Smooth muscle cell (in vitro differentiated cells): ENCODE results near the gene HSFX3. TPM values are rescaled to one million over a fixed set of nuclear protein-coding genes. Genes with fewer than 3 reads are reported as not detected.
"Not testable (repeated sequence)": the region's sequence is repeated elsewhere in the genome, so short reads cannot be mapped to it uniquely, and the experiment has no call there.

Experiments used
- DNase-seq: peaks from one replicate; lab custom pipeline; 2025; ENCODE audit not compliant: unreplicated experiment; lab: John Stamatoyannopoulos, UW
- H2AFZ ChIP-seq: fragments of 200-600 bp; sonication (generic); 2 replicates; pipeline ENCODE4 v1.6.0; 2016; ENCODE audit warnings: antibody characterized with exemption, low read depth, mild to moderate bottlenecking
- H3F3A ChIP-seq: fragments of 200-600 bp; sonication (generic); 2 replicates; pipeline ENCODE4 v1.6.0; 2017; ENCODE audit warnings: antibody characterized with exemption, low read depth
- H3K27ac ChIP-seq: fragments of 200-600 bp; sonication (generic); 2 replicates; pipeline ENCODE4 v1.5.1; 2016; ENCODE audit warnings: low read depth, mild to moderate bottlenecking
- H3K27me3 ChIP-seq: fragments of 200-600 bp; sonication (generic); 2 replicates; pipeline ENCODE4 v1.6.1; 2016; ENCODE audit warnings: low read depth, mild to moderate bottlenecking
- H3K36me3 ChIP-seq: fragments of 200-600 bp; sonication (generic); 2 replicates; pipeline ENCODE4 v1.5.1; 2016; ENCODE audit warnings: low read depth
- H3K4me1 ChIP-seq: fragments of 200-600 bp; sonication (generic); 2 replicates; pipeline ENCODE4 v1.5.1; 2016; ENCODE audit warnings: low read depth
- H3K4me2 ChIP-seq: fragments of 200-600 bp; sonication (generic); 2 replicates; pipeline ENCODE4 v1.6.0; 2016; ENCODE audit warnings: mild to moderate bottlenecking
- H3K4me3 ChIP-seq: fragments of 200-600 bp; sonication (generic); 2 replicates; pipeline ENCODE4 v1.5.1; 2016; ENCODE audit warnings: mild to moderate bottlenecking
- H3K79me2 ChIP-seq: fragments of 200-600 bp; sonication (generic); 2 replicates; pipeline ENCODE4 v1.6.0; 2016; ENCODE audit warnings: low read depth, mild to moderate bottlenecking
- H3K9ac ChIP-seq: fragments of 200-600 bp; sonication (generic); 2 replicates; pipeline ENCODE4 v1.6.0; 2016; ENCODE audit warnings: low read depth
- H3K9me3 ChIP-seq: fragments of 200-600 bp; sonication (generic); replicated peaks from 2 replicates; pipeline ENCODE4 v1.5.1; 2016; ENCODE audit warnings: low read depth
- H4K20me1 ChIP-seq: fragments of 200-600 bp; sonication (generic); 2 replicates; pipeline ENCODE4 v1.6.0; 2016; ENCODE audit warnings: low read depth
- WGBS: methylation state at CpG from one replicate; pipeline ENCODE4 v1.1.7; 2016; ENCODE audit warnings: low lambda C conversion rate; 5-methylcytosine and 5-hydroxymethylcytosine counted together
- polyA plus RNA-seq: library from polyadenylated mRNA; unstranded; fragments of >200 nt; fragmentation: Nextera tagmentation; extraction: Ambion mirVana; gene quantifications from 2 replicates; pipeline ENCODE4 v1.2.1, GENCODE V29; 2016
- total RNA-seq: library from RNA; depleted of rRNA; stranded (reverse); fragments of >200 nt; gene quantifications from 2 replicates; pipeline ENCODE4 v1.2.3, GENCODE V29; 2014
- TF ChIP-seq, protein P1 (sequence below): fragments of 200-600 bp; sonication (generic); IDR thresholded peaks from 2 replicates; pipeline ENCODE4 v1.5.1; 2017; ENCODE audit warnings: borderline replicate concordance, mild to moderate bottlenecking, antibody characterized with exemption; ENCODE audit not compliant: insufficient read depth, poor library complexity, severe bottlenecking

HSFX3 gene
- total and polyA plus RNA-seq, 2 experiments from 2014 or later: not detected

DNA sequence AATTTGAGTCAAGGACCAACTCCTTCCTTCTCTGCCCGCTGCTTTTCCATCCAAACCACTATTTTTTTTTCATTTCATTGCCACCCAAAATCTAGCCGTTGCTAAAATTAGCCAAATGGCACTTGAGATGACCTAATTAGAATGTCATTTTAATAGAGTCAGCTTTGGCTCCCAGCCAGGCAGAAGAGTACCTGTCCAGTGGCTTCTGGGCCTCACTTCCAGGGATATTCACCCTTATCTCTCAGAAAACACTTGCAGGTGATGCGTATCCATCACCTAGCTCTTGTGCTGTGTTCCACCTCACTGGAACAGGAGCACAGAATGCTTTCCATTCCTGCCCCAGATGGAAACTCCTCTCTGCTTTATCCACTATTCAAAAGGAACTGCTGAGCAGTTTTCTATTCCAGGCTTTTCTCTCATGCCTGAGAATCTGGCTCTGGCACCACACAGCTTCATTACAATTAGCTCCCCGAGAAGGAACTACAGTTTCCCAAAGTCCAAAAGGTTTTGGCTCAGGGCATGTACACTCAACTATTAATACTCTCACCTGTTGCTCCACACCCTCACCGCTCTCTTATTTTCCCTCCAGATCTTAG, 19.1 kb upstream of the HSFX3 start:
- Histone ChIP-seq H3K4me2 (no peak overlapping the region), H3K4me1 (no peaks in the 10 kb centered on the region), H3K79me2 (no peaks in the 10 kb centered on the region), H3K27me3 (no peaks in the 10 kb centered on the region), H3K36me3 (no peaks in the 10 kb centered on the region), H3K9me3 (no peaks in the 10 kb centered on the region), H3K9ac (no peak overlapping the region), H4K20me1 (no peaks in the 10 kb centered on the region), H3K27ac (no peak overlapping the region), H2AFZ (no peak overlapping the region), H3F3A (no peaks in the 10 kb centered on the region), H3K4me3 (no peak overlapping the region)
- TF ChIP-seq, protein P1, sequence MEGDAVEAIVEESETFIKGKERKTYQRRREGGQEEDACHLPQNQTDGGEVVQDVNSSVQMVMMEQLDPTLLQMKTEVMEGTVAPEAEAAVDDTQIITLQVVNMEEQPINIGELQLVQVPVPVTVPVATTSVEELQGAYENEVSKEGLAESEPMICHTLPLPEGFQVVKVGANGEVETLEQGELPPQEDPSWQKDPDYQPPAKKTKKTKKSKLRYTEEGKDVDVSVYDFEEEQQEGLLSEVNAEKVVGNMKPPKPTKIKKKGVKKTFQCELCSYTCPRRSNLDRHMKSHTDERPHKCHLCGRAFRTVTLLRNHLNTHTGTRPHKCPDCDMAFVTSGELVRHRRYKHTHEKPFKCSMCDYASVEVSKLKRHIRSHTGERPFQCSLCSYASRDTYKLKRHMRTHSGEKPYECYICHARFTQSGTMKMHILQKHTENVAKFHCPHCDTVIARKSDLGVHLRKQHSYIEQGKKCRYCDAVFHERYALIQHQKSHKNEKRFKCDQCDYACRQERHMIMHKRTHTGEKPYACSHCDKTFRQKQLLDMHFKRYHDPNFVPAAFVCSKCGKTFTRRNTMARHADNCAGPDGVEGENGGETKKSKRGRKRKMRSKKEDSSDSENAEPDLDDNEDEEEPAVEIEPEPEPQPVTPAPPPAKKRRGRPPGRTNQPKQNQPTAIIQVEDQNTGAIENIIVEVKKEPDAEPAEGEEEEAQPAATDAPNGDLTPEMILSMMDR: no peak
- WGBS: 71% methylated on average over 5 of the region's 5 CpGs
- DNase-seq: no peak

DNA sequence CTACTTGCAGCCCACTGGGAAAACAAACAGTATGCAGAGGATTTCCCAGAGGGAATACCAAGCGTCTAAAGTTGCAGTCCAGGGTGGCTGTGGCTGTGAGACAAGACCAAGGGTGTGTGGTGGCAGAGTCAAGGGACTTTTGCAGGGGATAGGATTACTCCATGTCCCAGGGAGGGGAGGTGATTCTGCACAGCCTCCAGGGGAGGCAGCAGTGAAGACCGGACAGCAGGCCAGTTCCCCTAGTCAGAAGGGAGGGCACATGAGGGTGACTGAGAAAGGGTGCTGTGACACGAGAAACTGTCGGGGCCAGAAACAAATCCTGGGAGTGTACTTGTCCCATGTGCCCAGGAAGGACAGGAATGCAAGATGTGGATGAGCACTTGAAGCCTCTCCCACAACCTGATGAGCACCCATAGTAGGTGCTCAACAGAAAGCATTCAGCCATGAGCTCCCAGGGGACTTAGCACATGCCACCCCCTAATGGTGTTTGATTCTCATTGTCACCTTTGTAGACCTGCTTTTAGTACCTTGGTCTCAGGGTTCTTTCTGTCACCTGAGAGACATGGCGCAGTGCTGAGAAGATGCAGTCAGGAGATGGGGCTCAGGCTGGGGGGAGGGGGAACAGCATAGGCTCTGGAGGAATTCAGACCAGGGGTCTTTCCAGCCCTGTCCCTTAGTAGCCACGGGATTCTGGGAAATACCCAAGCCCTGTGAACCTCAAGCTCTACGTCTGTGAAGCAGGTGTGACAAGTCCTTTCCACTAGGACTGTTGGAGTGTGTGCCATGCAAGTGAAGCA, 18.1 kb upstream of the HSFX3 start:
- TF ChIP-seq, protein P1: no peak
- DNase-seq: no peak
- Histone ChIP-seq H3K4me3 (no peak overlapping the region), H3K27ac (no peak overlapping the region), H3F3A (no peaks in the 10 kb centered on the region), H3K36me3 (no peaks in the 10 kb centered on the region), H3K9me3 (no peaks in the 10 kb centered on the region), H4K20me1 (no peaks in the 10 kb centered on the region), H3K79me2 (no peaks in the 10 kb centered on the region), H3K4me1 (no peaks in the 10 kb centered on the region), H2AFZ (no peak overlapping the region), H3K9ac (no peak overlapping the region), H3K27me3 (no peaks in the 10 kb centered on the region), H3K4me2 (no peak overlapping the region)
- 78% methylated on average over 7 of the region's 7 CpGs for WGBS

DNA sequence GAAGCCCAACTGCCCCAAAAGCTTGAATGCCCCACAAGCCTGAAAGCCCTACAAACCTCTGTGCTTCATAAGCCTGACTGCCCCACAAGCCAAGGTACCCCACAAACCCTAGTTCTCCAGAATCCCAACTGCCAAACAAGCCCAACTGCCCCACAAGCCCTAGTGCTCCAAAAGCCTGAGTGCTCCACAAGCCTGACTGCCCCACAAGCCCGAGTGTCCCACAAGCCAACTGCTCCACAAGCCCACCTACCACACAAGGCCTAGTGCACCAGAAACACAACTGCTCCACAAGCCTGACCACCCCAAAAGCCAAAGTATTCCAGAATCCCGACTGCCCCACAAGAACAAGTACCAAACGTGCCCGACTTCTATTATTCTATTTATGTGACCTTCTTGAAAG, 13.6 kb upstream of the HSFX3 start:
- no peak for DNase-seq
- Histone ChIP-seq H3K9me3 (no peaks in the 10 kb centered on the region), H3K27ac (no peak overlapping the region), H2AFZ (no peak overlapping the region), H3K79me2 (no peaks in the 10 kb centered on the region), H3K4me2 (no peak overlapping the region), H3K9ac (no peak overlapping the region), H3K27me3 (no peaks in the 10 kb centered on the region), H3K4me3 (no peak overlapping the region), H3K36me3 (no peaks in the 10 kb centered on the region), H4K20me1 (no peaks in the 10 kb centered on the region), H3F3A (no peaks in the 10 kb centered on the region), H3K4me1 (no peaks in the 10 kb centered on the region)
- TF ChIP-seq, protein P1: no peak
- WGBS: 82% methylated on average over 4 of the region's 4 CpGs

DNA sequence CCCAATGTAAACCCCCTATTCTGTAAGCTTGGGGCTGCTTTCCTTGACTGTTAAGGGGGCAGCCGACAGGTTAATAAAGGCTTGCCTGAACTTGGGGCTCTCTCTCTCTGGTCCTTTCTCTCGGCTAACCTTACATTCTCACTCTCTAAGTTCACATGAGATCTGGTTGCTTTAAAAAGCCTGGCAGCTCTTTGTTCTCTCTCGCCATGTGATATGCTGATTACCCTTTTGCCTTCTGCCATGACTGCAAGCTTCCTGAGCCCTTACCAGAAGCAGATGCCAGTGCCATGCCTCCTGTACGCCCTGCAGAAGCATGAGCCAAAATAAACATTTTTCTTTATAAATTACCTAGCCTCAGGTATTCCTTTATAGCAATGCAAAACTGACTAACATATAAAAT, 5.5 kb upstream of the HSFX3 start:
- H3K4me2 ChIP-seq, H4K20me1 ChIP-seq, DNase-seq, H3K79me2 ChIP-seq, H3K36me3 ChIP-seq, H3K9ac ChIP-seq, H3F3A ChIP-seq, H3K27me3 ChIP-seq, H3K4me3 ChIP-seq, H2AFZ ChIP-seq, H3K4me1 ChIP-seq, H3K9me3 ChIP-seq, H3K27ac ChIP-seq: not testable (repeated sequence)
- no CpG with 5 or more reads among the region's 4 CpGs for WGBS

DNA sequence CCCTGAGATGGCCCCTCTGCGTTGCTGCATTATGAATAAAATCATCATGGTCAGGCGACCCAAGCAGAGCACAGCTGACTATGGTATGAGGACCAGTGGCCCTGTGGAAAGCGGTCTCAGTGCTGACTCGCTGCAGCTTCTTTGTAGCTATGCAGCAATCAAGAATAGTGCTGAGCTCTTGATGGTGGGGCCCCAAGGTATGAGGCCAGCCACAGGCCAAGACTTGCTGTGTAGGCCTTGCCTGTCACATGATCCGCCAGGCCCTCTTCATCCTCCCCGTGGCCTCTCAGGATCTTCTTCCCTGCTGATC, 2.2 kb upstream of the HSFX3 start:
- not testable (repeated sequence) for H3K9ac ChIP-seq, H4K20me1 ChIP-seq, H3K79me2 ChIP-seq, H3K4me2 ChIP-seq, H3K4me3 ChIP-seq, H3K27me3 ChIP-seq, H3F3A ChIP-seq, H3K9me3 ChIP-seq, H2AFZ ChIP-seq, H3K27ac ChIP-seq, DNase-seq, H3K36me3 ChIP-seq, H3K4me1 ChIP-seq
- 86% methylated on average over 2 of the region's 6 CpGs for WGBS

DNA sequence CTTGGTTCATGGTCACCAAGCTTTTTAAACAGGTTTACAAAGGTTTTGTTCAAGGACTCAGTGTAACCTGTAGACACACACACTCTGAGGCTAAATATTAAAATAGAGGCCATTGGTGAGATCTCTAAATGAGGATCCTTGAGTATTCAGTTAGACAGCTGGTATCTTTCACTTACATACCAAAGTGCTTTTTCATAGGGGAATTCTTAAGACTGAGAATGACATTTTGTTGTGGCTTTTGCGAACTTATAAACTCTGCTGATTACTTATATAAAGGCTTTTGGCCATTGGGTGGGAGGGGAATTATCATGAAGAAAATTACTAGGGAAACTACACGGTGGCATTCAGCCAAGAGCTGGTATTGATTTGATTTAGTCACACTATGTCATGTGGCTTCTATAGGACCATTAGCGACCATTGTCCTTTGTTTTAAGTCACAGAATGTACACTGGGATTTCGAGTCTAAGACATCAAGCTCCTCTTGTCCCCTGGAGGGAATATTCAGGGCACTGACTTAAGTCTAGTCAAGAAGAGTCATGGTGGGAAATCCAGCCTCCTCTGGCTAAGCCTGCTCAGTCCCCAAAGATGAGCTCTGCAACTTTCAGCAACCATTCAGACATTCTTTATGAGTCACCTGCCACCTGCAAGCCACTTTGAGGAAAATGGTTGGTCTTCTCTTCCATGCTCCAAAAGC, 1.7 kb upstream of the HSFX3 start:
- WGBS: no CpG with 5 or more reads among the region's 4 CpGs
- not testable (repeated sequence) for H3K9ac ChIP-seq, H3K79me2 ChIP-seq

More for the DNA sequence above, 1.7 kb upstream of the HSFX3 start:
- not testable (repeated sequence) for H2AFZ ChIP-seq, H3K4me1 ChIP-seq, H3K4me2 ChIP-seq, DNase-seq, H3F3A ChIP-seq, H3K27ac ChIP-seq, H3K36me3 ChIP-seq, H3K27me3 ChIP-seq, H3K4me3 ChIP-seq, H3K9me3 ChIP-seq, H4K20me1 ChIP-seq
